Endothelial cell of umbilical vein (primary cell): ENCODE data around the gene ECEL1. TPM values are rescaled to one million over a fixed set of nuclear protein-coding genes. Genes with fewer than 3 reads are reported as not detected.

Experiments used
- BruUV-seq: library from RNA; stranded (reverse); fragments of 400-500 nt; replicated peaks from 2 replicates; lab custom pipeline; 2021; lab: Mats Ljungman, UMichigan
- CTCF ChIA-PET: fragments of 300-600, 350-600 bp; sonication (Branson Sonifier 250); formaldehyde crosslinking; loops from one replicate; lab custom pipeline; 2021; ENCODE audit warnings: antibody characterized with exemption, inconsistent platforms; lab: Charles Lee
- POLR2A ChIA-PET: fragments of 300-600, 350-600 bp; sonication (Branson Sonifier 250); formaldehyde crosslinking; loops from one replicate; lab custom pipeline; 2021; ENCODE audit warnings: antibody characterized with exemption, inconsistent platforms; lab: Charles Lee
- DNase-seq: peaks from one replicate; pipeline ENCODE4 v3.0.0-alpha.2; 2011; ENCODE audit warnings: low read depth, low spot score
- FAIRE-seq: peaks from 2 replicates; lab custom pipeline; 2011; peaks lifted over from hg19 to GRCh38; lab: Jason Lieb, UNC
- H2AFZ ChIP-seq: 2 replicates; pipeline ENCODE4 v1.6.0; 2012; ENCODE audit warnings: low read depth, low read length, control low read depth, inconsistent platforms
- H3K27ac ChIP-seq: 2 replicates; pipeline ENCODE4 v1.5.1; 2011; ENCODE audit warnings: low read depth, mild to moderate bottlenecking, control low read depth, low read length, moderate library complexity; ENCODE audit not compliant: insufficient read depth
- H3K27me3 ChIP-seq, 2 experiments: 2 replicates each; pipeline versions ENCODE4 v1.6.0 to v1.6.1; 2011; ENCODE audit warnings: low read length in 2 of 2, mixed read lengths in 1 of 2; ENCODE audit not compliant: control insufficient read depth in 2 of 2, insufficient read depth in 2 of 2
- H3K36me3 ChIP-seq, 2 experiments: 2 replicates in 1 of 2; 3 replicates in 1 of 2; pipeline ENCODE4 v1.5.1; 2011; ENCODE audit warnings: low read length in 2 of 2, mild to moderate bottlenecking in 1 of 2, moderate library complexity in 1 of 2; ENCODE audit not compliant: control insufficient read depth in 2 of 2, insufficient read depth in 2 of 2; ENCODE audit errors: extremely low read depth in 1 of 2
- H3K4me1 ChIP-seq: 3 replicates; pipeline ENCODE4 v1.5.1; 2011; ENCODE audit warnings: mild to moderate bottlenecking, low read length; ENCODE audit not compliant: control insufficient read depth, insufficient read depth; ENCODE audit errors: extremely low read depth
- H3K4me2 ChIP-seq: 2 replicates; pipeline ENCODE4 v1.6.1; 2011; ENCODE audit warnings: low read length, control low read depth, mixed read lengths; ENCODE audit not compliant: insufficient read depth
- H3K4me3 ChIP-seq, 3 experiments: fragments of 200-600 bp in 1 of 3; sonication (generic), shearing (Covaris generic) in 1 of 3; replicated peaks in 1 of 3; 2 replicates each; pipeline ENCODE4 v1.5.1; 2011 to 2016; ENCODE audit warnings: control low read depth in 3 of 3, low read length in 3 of 3, mild to moderate bottlenecking in 2 of 3, inconsistent platforms in 1 of 3, low read depth in 1 of 3, moderate library complexity in 1 of 3; ENCODE audit not compliant: insufficient read depth in 1 of 3
- H3K79me2 ChIP-seq: 2 replicates; pipeline ENCODE4 v1.6.0; 2012; ENCODE audit warnings: low read length, inconsistent platforms; ENCODE audit not compliant: control insufficient read depth, insufficient read depth
- H3K9ac ChIP-seq: replicated peaks from 2 replicates; pipeline ENCODE3; 2011; ENCODE audit warnings: low read length, control low read depth; ENCODE audit not compliant: insufficient read depth; ENCODE audit errors: extremely low read depth
- H3K9me1 ChIP-seq: replicated peaks from 3 replicates; pipeline ENCODE4 v1.6.0; 2011; ENCODE audit warnings: mild to moderate bottlenecking, low read length; ENCODE audit not compliant: control insufficient read depth, insufficient read depth; ENCODE audit errors: extremely low read depth
- H3K9me3 ChIP-seq: replicated peaks from 2 replicates; pipeline ENCODE4 v1.5.1; 2012; ENCODE audit warnings: low read length, inconsistent platforms; ENCODE audit not compliant: control insufficient read depth, insufficient read depth
- H4K20me1 ChIP-seq: replicated peaks from 2 replicates; pipeline ENCODE3; 2011; ENCODE audit warnings: mild to moderate bottlenecking, low read length; ENCODE audit not compliant: control insufficient read depth, insufficient read depth; ENCODE audit errors: extremely low read depth
- EZH2 ChIP-seq: IDR thresholded peaks from 2 replicates; pipeline ENCODE4 v1.6.1; 2012; ENCODE audit warnings: borderline replicate concordance, low read depth, mild to moderate bottlenecking, moderate library complexity, low read length, inconsistent platforms; ENCODE audit not compliant: severe bottlenecking
- JUN ChIP-seq: IDR thresholded peaks from 2 replicates; pipeline ENCODE4 v1.6.1; 2011; ENCODE audit warnings: borderline replicate concordance, low read depth; ENCODE audit not compliant: insufficient read length, insufficient read depth
- MYC ChIP-seq: IDR thresholded peaks from one replicate; pipeline ENCODE4 v1.6.1; 2011; ENCODE audit warnings: mild to moderate bottlenecking, low read depth, low read length
- dilution Hi-C: fragments of 300-500 bp; cut with MboI; formaldehyde crosslinking; loops from one replicate; pipeline ENCODE4 v1.15.0; 2019; ENCODE audit warnings: low sequenced_read_pairs; ENCODE audit not compliant: extremely low pct_ligation_motif_present
- intact Hi-C: fragments of 100-400 bp; cut with micrococcal nuclease; formaldehyde crosslinking; loops from one replicate; pipeline ENCODE4 v1.10.0; 2022
- polyA plus RNA-seq, 4 experiments: library from polyadenylated mRNA; depleted of rRNA in 3 of 4; stranded (reverse) in 3 of 4; unstranded in 1 of 4; fragments of >200 nt; gene quantifications; 2 replicates each; pipeline versions ENCODE4 v1.2.1 to v1.2.3, GENCODE V29; 2011 to 2012; ENCODE audit warnings: missing spikeins in 1 of 4
- total RNA-seq: library from RNA; stranded (reverse); gene quantifications from 2 replicates; pipeline ENCODE4 v1.2.3, GENCODE V29; 2021
- TF ChIP-seq, protein P1 (sequence below), 2 donors: IDR thresholded peaks; 1 replicate in 1 of 2; 2 replicates in 1 of 2; pipeline ENCODE4 v1.5.1; 2011; ENCODE audit warnings: low read length in 2 of 2, mild to moderate bottlenecking in 2 of 2, moderate library complexity in 2 of 2, control low read depth in 1 of 2, inconsistent platforms in 1 of 2, low read depth in 1 of 2; ENCODE audit not compliant: insufficient read depth in 1 of 2; ENCODE audit errors: extremely low read depth in 1 of 2

ECEL1 gene
- total and polyA plus RNA-seq, 2 donors (not counting 3 experiments of a cell fraction or from before 2014, with no cell fraction given): not detected

DNA sequence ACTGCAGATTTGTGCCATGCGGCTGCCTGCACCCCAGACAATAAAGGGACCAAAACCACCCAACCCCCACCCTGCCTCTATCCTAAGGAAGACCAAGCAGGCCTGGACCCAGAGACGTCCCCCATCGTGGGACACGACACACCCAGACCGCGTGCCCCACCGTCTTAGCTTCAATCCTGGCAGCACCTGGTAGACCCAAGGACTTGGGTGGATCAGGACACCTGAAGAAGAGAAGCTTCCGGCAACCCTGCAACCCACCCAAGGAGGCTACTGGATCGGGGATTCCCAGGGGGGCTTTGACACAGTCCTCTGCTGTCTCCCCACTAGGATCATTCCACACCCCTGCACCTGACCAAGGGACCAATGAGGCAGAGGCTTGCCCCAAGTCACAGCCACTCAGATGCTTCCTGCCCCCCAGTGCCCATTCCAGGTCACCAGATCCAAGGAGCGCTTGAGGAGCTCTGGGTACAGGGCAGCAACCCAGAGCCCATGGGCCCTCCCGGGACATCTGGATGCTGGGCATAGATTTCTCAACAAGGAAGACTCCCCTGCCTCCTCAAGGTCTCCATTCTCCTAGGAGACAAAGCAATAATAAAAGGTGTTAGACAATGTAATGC lies 28.1 kb downstream of the ECEL1 start:
- TF ChIP-seq MYC (no peak), EZH2 (no peak), JUN (no peak)
- TF ChIP-seq, protein P1, sequence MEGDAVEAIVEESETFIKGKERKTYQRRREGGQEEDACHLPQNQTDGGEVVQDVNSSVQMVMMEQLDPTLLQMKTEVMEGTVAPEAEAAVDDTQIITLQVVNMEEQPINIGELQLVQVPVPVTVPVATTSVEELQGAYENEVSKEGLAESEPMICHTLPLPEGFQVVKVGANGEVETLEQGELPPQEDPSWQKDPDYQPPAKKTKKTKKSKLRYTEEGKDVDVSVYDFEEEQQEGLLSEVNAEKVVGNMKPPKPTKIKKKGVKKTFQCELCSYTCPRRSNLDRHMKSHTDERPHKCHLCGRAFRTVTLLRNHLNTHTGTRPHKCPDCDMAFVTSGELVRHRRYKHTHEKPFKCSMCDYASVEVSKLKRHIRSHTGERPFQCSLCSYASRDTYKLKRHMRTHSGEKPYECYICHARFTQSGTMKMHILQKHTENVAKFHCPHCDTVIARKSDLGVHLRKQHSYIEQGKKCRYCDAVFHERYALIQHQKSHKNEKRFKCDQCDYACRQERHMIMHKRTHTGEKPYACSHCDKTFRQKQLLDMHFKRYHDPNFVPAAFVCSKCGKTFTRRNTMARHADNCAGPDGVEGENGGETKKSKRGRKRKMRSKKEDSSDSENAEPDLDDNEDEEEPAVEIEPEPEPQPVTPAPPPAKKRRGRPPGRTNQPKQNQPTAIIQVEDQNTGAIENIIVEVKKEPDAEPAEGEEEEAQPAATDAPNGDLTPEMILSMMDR (IDR thresholded peaks at IDR 0.05; ENCODE audit: extremely low read depth in 1 of 2, insufficient read depth in 1 of 2, low read depth in 1 of 2, low read length in 2 of 2): no peak
- intact Hi-C loops: no loop called here
- Histone ChIP-seq H3K79me2 (no peaks in the 10 kb centered on the region), H3K4me1 (no peaks in the 10 kb centered on the region), H3K4me2 (no peak overlapping the region), H4K20me1 (no peaks in the 10 kb centered on the region), H3K9me1 (no peaks in the 10 kb centered on the region), H3K36me3 (no peaks in the 10 kb centered on the region), H2AFZ (no peak overlapping the region), H3K4me3 (no peak overlapping the region), H3K9ac (no peak overlapping the region), H3K9me3 (no peaks in the 10 kb centered on the region), H3K27me3 (peaks cover 2 to 10% of the 10 kb centered on the region in 2 experiments), H3K27ac (no peak overlapping the region)
- ChIA-PET POLR2A (no interaction called here), CTCF (no interaction called here)
- dilution Hi-C loops: no loop called here
- BruUV-seq: no TSS peak
- DNase-seq (no peak), FAIRE-seq (no peak)
